GM19395 (cell line): Measurements from ENCODE around the gene DGCR6L.
"Not testable (repeated sequence)": the region's sequence is repeated elsewhere in the genome, so short reads cannot be mapped to it uniquely, and the experiment has no call there.

ENCODE experiments used
- ATAC-seq: cut with Tn5 transposase; IDR thresholded peaks from one replicate; pipeline ENCODE4 v1.9.1; 2021; ENCODE audit warnings: mild to moderate bottlenecking, moderate library complexity; ENCODE audit not compliant: unreplicated experiment

The DGCR6L gene

GRCh38 chr22:20277936-20278635, 41.8 kb downstream of the DGCR6L start:
- ATAC-seq = not testable (repeated sequence)

GRCh38 chr22:20276468-20276867, 43.4 kb downstream of the DGCR6L start:
- ATAC-seq = no peak

- no peak for ATAC-seq
Observed at GRCh38 chr22:20275836-20276235, 44.0 kb downstream of the DGCR6L start.

GRCh38 chr22:20275325-20275724, 44.5 kb downstream of the DGCR6L start:
- not testable (repeated sequence) for ATAC-seq

- not testable (repeated sequence) for ATAC-seq
Observed at GRCh38 chr22:20274374-20274773, 45.5 kb downstream of the DGCR6L start.

- ATAC-seq = no peak
Observed at GRCh38 chr22:20273758-20274181, 46.1 kb downstream of the DGCR6L start.

GRCh38 chr22:20272700-20273099, 47.2 kb downstream of the DGCR6L start:
- no peak for ATAC-seq

GRCh38 chr22:20272174-20272573, 47.7 kb downstream of the DGCR6L start:
- no peak for ATAC-seq

GRCh38 chr22:20271114-20271994, 48.5 kb downstream of the DGCR6L start:
- no peak for ATAC-seq

GRCh38 chr22:20270190-20271113, 49.4 kb downstream of the DGCR6L start:
- not testable (repeated sequence) for ATAC-seq

- ATAC-seq = not testable (repeated sequence)
Observed at GRCh38 chr22:20269673-20270072, 50.2 kb downstream of the DGCR6L start.

GRCh38 chr22:20269201-20269600, 50.7 kb downstream of the DGCR6L start:
- not testable (repeated sequence) for ATAC-seq

- ATAC-seq = no peak
Observed at GRCh38 chr22:20268279-20269012, 51.4 kb downstream of the DGCR6L start, which contains the start of gene RTN4R. RTN4R (minus strand) TSS chr22:20268318; CDS start chr22:20268092, 226 bp downstream.

GRCh38 chr22:20267441-20268278, 52.2 kb downstream of the DGCR6L start:
- no peak for ATAC-seq

GRCh38 chr22:20266667-20267440, 53.0 kb downstream of the DGCR6L start:
- not testable (repeated sequence) for ATAC-seq

- ATAC-seq = not testable (repeated sequence)
Observed at GRCh38 chr22:20265772-20266666, 53.8 kb downstream of the DGCR6L start.
